Activated T-helper 1 cell treated with Interleukin-2 at 50 U/mL for 16 hours (primary cell): ENCODE data around the gene EPB41L5.
"Not testable (repeated sequence)": the region's sequence is repeated elsewhere in the genome, so short reads cannot be mapped to it uniquely, and the experiment has no call there.

Source experiments
- DNase-seq: peaks from one replicate; pipeline ENCODE4 v3.0.0-alpha.2; 2020; ENCODE audit warnings: low read depth

EPB41L5 gene

DNA sequence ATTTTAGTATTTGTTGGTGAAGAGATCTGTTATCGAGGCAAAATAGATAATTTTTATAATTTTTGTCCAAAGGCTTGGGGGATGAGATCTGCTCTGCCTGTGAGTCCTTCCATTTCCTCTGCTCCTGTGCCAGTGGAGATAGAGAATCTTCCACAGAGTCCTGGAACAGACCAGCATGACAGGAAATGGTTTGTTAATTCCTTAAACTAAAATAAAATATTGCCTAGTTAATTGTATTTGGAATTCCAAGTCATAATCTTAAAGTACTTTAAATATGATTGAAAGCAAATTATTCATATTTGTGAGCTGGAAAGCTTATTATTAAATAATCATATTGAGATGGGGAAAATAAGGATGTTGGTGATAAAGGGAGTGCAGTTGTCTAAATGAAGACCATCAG is 87.8 kb downstream of the EPB41L5 start:
- DNase-seq: no peak

DNA sequence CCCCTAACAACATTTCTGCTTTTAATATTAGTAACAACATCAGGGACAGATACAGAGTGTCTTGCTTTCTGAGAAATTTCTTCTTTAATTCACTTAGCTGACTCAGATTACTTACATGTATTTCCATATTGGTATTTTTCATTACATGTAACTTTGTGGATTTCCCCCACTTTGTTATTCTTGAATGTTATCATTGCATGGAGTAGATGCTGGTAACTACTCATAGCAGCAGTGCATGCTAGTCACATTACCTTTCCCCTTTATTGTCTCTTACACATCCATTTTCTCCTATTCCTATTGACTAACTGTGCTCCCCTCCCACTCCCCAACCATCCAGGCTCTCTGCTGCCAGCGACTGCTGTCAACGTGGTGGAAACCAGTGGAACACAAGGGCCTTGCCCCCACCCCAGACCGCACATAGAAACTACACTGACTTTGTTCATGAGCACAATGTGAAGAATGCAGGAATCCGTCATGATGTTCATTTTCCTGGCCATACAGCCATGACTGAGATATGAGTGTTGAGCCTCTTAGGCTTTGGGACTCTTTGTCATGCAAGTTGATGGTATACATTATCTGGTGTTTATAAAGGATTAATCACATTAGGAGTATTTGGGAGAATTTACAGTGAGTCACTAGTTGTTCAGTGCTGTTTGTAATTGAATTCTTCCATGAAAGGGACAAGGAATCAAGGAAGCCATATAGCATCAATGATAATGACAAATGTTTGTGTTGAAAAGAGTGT is 91.0 kb downstream of the EPB41L5 start:
- DNase-seq: no peak

DNA sequence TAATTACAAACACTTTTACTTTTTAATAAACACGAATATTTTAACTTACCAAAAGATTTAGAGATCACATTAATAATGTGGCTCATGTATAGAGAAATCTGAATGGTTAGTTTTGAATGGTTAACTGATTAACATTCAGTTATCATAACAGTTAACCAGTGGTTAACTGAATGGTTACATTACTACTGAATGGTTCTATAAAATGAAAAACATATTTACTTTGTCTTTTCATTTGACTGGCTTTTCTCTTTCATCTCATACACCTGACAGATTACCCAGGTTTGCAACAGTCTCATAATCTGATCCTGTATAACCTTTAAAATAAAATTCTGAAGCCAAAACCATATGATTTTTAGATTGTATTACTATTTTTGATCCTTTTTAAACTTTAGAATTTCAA is 91.9 kb downstream of the EPB41L5 start:
- DNase-seq: no peak

DNA sequence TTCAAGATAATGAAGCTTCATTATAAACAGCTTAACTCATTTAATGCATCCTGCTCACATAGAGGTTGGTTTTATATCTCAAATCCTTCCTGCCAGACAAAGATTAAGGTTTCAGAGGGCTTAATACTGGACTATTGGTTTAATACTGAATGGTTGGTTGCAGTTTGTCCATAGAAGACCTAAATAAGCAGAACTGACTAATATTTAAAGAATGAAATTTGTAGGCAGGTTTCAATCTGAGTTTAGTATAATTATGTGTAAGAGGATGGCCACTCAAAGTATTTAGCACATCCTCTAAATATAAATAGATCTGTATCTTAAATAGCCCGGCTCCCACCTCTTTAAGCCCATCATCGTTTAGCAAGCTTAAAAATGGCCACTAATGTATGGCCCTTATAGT is 92.5 kb downstream of the EPB41L5 start:
- no peak for DNase-seq

DNA sequence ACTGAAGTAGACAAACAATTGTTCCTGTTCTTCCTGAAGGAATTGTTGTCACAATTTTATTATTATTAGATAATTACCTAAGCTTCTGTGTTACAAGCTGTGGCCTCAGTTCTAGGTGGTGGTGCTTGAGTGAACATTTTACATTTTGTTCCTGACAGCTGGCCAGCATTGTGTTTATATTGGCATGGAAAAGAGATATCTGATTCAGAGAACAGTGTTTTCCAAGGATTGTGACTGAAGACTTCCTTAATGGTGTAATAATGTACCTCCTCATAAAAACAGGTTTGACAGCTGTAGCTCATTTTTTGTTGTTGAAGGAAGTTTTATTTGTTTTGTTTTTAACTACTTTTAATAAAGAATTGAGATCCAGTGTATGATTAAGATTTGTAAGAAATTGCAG is 95.2 kb downstream of the EPB41L5 start:
- DNase-seq: no peak

DNA sequence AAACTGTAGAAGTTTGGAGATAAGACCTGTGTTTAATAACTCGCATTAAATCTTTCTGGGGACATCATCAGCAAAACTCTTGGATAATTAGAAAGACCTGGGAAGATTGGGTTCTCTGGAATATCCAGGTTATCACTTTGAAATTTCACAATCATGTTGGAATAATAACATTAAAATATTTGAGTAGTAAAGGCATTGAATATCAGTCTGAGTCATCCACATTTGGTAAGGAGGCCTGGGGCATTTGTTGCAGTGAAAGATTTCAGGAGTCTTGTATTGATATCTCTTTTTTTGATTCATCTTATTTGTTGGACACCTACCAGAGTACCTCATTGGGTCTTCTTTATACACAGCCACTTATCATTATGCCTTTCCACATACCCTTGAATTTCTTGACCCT is 95.9 kb downstream of the EPB41L5 start:
- DNase-seq: no peak

DNA sequence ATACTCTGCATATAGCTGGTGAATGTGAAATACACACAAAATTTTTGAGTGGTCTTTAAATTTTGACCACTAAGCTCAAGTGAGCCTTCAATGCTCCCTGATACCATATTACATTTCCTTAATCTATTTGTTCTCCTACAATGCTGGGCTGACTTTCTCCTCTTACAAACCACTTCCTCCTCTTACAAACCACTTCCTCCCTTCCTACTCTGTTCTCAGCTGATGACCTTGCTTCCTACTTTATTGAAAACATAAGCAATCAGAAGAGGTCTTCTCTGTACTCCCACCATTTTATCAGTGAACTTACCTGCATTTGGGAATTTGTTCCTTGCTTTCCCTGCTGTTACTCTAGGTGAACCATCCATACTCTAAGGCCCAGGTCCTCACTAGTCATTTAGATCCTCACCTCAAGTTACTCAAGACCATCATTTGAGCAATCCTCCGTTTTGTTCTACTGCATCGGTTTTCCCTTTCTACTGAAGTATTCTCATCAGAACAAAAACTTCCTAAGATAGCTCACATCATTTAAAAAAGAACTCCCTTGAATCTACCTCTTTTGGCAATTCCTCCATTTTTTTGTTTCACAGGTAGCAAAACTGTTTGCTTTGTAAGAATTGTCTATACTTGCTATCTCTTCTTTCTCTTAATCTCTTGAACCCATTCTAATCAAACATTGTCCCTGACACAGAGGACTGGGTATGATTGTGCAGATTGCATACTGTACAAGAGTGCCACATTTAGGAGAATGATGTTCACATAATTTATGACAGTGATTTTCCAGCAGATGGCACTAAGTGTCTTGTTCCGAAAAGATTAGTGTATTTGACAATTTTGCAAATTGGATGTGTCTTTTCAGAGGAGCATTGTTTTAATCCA is 96.5 kb downstream of the EPB41L5 start:
- no peak for DNase-seq

DNA sequence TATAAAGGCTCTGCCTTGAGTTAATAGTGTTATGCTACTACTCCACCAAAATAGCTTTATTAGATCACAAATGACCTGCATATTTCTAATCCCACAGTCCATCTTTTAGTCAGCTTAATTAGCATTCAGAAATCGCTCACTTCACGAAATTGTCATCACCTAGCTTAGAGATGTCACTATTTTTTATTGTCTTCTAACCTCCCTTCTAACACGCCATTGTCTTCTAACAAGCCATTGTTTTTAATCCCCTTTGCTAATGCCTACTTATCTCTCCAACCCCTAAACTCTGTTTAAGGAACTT is 97.1 kb downstream of the EPB41L5 start:
- no peak for DNase-seq

DNA sequence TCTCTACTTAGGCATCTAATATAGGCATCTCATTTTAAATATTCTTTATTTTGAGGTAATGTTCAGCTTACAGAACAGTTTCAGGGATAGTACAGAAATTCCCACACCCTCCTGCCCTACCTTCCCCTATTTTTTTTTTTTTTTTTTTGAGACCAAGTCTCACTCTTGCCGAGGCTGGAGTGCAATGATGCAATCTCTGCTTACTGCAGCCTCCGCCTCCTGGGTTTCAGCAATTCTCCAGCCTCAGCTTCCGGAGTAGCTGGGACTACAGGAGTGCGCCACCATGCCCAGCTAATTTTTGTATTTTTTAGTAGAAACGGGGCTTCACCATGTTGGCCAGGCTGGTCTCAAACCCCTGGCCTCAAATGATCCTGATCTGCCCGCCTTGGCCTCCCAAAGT is 97.6 kb downstream of the EPB41L5 start:
- DNase-seq: no peak

DNA sequence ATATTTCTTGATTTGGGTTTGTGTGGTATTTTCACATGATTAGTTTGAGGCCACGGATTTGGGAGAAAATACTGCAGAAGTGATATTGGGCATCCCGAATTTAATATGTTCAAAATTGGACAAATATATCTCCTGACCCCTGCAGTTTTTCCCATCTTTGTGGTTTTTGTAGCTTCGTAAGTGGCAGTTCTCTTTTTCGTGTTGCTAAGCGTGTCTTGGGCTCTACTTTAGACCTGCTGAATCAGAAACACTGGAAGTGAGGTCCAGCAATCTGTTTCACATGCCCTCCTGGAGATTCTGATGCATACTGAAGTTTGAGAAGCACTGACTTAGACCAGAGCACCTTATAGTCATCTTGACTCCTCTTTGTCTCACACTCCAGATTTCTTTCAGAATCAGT is 98.3 kb downstream of the EPB41L5 start:
- no peak for DNase-seq

DNA sequence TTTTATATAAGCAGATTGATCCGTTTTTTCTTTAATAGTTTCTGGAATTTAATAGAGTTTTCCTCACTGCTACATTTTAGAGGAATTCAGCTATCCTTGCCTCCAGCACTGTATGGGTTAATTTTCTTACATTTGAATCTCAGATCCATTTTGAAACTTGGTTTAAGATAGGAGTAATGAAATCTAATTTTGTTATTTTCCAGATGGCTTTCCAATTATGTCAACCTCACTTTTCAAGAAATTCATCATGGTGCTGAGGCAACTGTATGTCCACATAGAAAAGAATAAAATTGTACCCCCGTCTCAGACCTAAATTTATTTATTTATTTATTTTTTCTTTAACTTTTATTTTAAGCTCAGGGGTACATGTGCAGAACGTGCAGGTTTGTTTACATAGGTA is 105.1 kb downstream of the EPB41L5 start:
- no peak for DNase-seq

DNA sequence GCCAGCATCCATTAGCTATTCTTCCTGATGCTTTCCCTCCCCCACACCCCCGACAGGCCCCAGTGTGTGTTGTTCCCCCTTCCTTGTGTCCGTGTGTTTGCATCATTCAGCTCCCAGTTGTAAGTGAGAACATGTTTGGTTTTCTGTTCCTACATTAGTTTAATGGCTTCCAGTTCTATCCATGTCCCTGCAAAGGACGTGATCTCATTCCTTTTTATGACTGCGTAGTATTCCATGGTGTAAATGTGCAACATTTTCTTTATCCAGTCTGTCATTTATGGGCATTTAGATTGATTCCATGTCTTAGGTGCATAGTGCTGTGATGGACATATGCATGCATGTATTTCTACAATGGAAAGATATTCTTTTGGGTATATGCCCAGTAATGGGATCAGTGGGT is 105.6 kb downstream of the EPB41L5 start:
- no peak for DNase-seq

DNA sequence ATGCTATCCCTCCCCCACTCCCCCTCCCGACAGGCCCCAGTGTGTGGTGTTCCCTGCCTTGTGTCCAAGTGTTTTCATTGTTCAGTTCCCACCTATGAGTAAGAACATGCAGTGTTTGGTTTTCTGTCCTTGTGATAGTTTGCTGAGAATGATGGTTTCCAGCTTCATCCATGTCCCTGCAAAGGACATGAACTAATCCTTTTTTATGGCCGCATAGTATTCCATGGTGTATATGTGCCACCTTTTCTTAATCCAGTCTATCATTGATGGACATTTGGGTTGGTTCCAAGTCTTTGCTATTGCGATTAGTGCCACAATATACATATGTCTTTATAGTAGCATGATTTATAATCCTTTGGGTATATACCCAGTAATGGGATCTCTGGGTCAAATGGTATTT is 108.5 kb downstream of the EPB41L5 start:
- DNase-seq: not testable (repeated sequence)

DNA sequence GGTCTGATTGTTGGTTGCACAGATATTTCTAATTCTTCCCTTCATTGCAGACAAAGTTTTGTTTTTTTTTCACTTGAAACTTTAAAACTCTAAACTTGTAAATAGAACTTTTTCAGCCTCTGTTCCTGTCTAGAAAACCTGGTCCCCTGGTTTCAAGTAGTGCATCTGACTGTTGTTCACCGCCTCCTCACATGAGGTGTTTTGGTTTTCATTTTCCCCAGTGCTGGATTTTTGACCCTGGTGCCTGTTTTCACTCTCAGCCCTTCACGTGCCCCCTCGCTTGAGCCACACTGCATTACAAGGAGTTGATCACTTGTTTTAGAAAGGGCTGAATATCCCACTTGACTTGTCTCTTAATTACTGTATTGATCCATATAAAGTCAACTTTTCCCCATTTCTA is 110.2 kb downstream of the EPB41L5 start:
- DNase-seq: no peak

DNA sequence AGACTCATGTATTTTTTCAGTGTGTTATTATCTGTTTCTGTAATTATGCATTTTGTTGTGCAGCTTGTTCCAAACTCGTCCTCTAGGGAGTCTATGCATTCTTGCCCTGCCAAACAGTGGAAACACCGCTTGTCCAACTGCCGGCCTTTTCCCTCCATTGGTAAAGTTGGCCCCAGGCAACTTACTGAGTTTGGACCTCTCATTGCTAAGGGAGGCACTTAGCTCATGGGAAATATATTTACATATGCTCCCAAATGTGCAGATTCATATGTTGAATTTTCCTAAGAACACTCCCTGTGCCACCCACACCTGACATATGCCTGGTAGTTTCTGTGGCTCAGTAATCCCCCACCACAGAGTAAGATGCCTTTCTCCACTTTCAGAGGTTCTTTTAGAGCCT is 112.3 kb downstream of the EPB41L5 start:
- no peak for DNase-seq

DNA sequence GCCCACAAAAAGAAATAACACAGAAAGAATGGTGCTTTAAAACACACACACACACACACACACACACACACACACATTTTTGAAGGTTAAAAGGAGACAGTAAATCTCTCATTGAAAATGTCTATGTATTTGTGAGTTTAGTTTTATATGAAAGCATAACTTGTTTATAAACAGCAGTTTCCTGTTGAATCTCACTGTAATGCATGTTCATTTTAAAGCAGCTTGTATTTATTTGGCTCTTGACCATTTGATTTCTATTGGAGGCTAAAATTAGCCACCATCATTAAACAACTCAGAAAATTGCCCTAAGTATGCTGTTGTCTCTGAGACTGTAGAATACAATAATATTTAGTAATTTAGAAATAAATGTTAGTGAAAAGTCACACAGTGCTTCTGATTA is 115.3 kb downstream of the EPB41L5 start:
- no peak for DNase-seq

DNA sequence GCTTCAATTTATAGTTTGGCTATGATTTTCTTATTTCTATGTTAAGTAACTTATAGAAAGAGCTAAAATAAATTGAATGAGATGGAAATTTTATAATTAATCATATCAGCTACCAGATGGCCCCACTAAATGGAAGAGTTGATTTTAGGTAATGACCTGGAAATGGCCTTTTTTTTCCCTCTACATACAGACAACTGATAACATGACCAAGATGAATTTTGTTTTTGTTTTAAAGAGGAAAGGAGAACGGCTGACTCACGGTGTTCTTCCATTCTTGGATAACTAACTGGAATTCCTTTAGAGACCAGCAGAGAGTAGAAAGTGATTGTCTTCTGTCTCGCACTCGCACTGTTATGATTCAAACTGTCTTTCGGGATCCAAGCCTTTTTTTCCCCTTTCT is 119.3 kb downstream of the EPB41L5 start:
- no peak for DNase-seq

DNA sequence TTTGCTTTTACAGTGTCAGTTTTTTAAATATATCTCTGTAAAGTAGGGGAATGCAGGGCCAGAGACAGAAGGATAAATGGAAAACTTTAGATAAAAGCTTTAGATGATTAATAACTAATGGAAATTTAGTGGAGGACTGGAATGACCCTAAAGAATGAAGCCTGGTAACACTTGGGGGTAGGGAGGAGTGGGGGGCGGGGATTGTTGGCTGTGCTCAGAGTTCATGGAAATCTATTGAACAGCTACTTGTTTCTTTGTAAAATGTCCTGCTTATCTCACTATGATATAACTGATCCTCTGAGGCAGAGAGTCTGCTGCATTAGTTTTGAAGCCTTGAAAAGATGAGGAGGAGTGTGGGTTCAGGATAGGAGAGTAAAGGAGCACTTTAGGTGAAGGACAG is 119.8 kb downstream of the EPB41L5 start:
- DNase-seq: no peak

DNA sequence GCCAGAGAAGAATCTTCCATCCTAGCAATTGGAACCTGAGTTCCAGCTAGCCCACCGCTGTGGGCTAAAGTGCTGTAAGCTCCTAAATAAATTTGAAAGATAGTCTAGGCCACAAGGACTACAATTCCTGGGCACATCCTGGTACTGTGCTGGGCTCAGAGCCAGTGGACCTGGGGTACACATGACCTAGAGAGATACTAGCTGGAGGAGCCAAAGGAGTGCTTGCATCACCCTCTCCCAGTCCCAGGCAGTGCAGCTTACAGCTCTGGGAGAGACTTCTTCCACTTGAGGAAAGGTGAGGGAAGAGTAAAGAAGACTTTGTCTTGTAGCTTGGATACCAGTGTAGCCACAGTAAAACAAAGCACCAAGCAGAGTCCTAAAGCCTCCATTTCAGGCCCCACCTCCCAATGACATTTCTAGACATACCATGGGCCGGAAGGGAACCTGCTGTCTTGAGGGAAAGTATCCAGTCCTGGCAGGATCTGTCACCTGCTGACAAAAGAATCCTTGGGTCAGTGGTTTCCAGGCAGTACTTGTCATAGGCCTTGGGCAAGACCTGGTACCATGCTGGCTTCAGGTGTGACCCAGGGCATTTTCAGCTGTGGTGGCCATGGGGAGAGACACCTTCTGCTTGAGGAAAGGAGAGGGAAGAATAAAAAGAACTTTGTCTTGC is 120.8 kb downstream of the EPB41L5 start:
- DNase-seq: no peak

DNA sequence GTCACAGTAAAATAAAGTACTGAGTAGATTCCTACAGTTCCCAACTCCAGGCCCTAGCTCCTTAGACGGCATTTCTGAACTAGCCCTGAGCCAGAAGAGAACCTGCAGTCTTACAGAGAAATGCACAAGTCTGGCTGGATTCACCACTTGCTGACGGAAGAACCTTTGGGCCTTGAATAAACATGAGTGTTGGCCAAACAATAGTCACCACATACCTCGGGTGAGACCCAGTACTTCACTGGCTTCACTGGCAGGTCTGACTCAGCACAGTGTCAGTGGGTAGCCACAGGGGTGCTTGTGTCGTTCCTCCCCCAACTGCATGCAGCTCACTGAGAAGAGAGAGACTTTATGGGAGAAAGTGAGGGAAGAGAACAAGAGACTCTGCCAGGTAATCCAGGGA is 121.4 kb downstream of the EPB41L5 start:
- no peak for DNase-seq

DNA sequence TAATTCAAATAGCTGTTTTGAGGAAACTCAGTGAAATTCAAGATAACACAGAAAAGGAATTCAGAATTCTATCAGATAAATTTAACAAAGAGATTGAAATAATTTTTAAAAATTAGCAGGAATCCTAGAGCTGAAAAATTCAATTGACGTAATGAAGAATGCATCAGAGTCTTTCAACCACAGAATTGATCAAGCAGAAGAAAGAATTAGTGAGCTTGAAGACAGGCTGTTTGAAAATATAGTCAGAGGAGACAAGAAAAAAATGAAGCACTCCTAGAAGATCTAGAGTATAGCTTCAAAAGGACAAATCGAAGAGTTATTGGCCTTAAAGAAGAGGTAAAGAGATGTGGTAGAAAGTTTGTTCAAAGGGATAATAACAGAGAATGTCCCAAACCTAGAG is 122.1 kb downstream of the EPB41L5 start:
- not testable (repeated sequence) for DNase-seq

DNA sequence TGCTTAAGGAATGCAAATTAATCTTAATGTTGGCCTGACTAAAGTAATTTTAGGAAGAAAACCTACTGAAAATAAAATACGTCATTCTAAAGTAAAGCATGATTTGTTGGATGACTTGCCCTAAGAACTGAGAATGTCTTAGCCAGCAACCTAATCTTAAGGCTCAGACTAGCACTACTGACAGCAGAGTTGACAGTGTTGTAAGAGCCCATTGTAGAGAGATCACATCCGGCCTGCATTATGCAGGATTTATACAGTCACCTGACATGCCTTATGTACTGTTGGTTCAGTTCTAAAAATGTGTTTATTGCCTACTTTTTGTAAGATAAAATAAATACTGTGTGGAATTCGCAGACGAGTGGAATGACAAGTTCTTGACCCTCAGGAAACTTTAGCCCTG is 128.0 kb downstream of the EPB41L5 start:
- DNase-seq: no peak
